DLD1 (cell line): ENCODE results near the gene NBPF9.
"Not testable (repeated sequence)": the region's sequence is repeated elsewhere in the genome, so short reads cannot be mapped to it uniquely, and the experiment has no call there.

ENCODE experiments used
- in situ Hi-C: cut with HindIII; loops from 2 replicates; pipeline ENCODE4 v1.10.0; 2017; ENCODE audit warnings: low sequenced_read_pairs

Gene NBPF9

GRCh38 chr1:149016626-149017025 is 86.7 kb downstream of the NBPF9 start:
- in situ Hi-C loops, result not testable (repeated sequence)

- in situ Hi-C loops, result not testable (repeated sequence)
Observed at GRCh38 chr1:149015522-149015921, 87.8 kb downstream of the NBPF9 start.

GRCh38 chr1:149013513-149013912 is 89.8 kb downstream of the NBPF9 start:
- in situ Hi-C loops, result not testable (repeated sequence)

GRCh38 chr1:149012599-149012998 is 90.8 kb downstream of the NBPF9 start:
- in situ Hi-C loops, result not testable (repeated sequence)

GRCh38 chr1:149009761-149010160 is 93.6 kb downstream of the NBPF9 start:
- in situ Hi-C loops, result not testable (repeated sequence)

GRCh38 chr1:149008769-149009168 is 94.6 kb downstream of the NBPF9 start:
- in situ Hi-C loops, result not testable (repeated sequence)

GRCh38 chr1:149008326-149008725 is 95.0 kb downstream of the NBPF9 start:
- in situ Hi-C loops, result not testable (repeated sequence)
